ENCODE data around the gene NLGN3. TPM values are rescaled to one million over a fixed set of nuclear protein-coding genes. Genes with fewer than 3 reads are reported as not detected.

Gene NLGN3
- total RNA-seq, 1 donor from 2014 or later = 3.3 TPM

DNA sequence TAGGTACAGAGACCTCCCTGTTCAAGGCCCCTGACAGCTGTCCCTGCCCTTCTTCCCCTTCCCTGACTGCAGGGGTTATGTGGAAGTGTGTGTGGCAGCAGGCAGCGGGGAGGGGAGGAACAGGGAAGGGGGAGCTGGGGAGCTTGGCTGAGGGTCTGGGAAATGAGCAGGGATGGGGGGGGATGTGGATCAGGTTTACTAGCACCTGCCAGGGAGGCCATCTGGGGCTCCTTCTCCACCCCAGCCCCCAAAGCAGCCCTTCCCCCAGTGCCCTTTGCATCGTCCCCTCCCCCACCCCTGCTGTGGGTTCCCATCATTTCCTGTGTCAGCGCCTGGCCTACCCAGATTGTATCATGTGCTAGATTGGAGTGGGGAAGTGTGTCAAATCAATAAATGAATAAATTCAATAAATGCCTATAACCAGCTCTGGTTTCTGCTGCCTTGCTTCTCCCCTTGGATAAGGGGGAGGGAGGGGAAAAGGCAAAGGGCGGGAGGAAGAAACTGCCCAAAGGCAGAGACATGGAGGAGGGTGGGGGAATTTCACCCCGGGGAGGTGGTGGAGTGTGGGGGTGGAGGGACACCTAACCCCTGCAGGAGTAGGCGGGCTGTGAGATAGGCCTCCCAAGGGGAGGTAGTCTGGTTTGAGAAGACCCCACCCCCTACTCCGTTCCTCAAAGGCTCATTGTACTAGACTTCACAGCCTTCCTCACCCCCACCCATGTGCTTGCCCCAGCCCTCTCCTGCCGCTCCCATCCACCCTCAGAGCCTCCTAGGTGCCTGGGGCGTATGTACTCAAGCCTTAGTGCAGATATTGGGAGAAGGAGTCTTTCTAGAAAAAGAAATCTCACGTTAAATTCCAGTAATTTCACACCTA is 41.3 kb upstream of the NLGN3 start:
- peak overlapping the region; percentile 82 for H3K27ac Mint-ChIP-seq
- H3K27me3 Mint-ChIP-seq (ENCODE audit: low read depth) = no peaks in the 10 kb centered on the region
- TF ChIP-seq, protein P1, sequence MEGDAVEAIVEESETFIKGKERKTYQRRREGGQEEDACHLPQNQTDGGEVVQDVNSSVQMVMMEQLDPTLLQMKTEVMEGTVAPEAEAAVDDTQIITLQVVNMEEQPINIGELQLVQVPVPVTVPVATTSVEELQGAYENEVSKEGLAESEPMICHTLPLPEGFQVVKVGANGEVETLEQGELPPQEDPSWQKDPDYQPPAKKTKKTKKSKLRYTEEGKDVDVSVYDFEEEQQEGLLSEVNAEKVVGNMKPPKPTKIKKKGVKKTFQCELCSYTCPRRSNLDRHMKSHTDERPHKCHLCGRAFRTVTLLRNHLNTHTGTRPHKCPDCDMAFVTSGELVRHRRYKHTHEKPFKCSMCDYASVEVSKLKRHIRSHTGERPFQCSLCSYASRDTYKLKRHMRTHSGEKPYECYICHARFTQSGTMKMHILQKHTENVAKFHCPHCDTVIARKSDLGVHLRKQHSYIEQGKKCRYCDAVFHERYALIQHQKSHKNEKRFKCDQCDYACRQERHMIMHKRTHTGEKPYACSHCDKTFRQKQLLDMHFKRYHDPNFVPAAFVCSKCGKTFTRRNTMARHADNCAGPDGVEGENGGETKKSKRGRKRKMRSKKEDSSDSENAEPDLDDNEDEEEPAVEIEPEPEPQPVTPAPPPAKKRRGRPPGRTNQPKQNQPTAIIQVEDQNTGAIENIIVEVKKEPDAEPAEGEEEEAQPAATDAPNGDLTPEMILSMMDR (IDR thresholded peaks at IDR 0.05; ENCODE audit: unreplicated experiment) = no peak
- peaks cover 52% of the 10 kb centered on the region for H3K4me1 Mint-ChIP-seq
- no peaks in the 10 kb centered on the region for H3K36me3 Mint-ChIP-seq
- DNase-seq (ENCODE audit: low spot score in 2 of 2, unreplicated experiment in 2 of 2) = no peak
- peaks cover 8% of the 10 kb centered on the region for H3K9me3 Mint-ChIP-seq
- H3K4me3 Mint-ChIP-seq = peak overlapping the region; percentile 39

- no peaks in the 10 kb centered on the region for H3K27me3 Mint-ChIP-seq (ENCODE audit: low read depth)
- peaks cover 10% of the 10 kb centered on the region for H3K9me3 Mint-ChIP-seq
- H3K27ac Mint-ChIP-seq = no peak overlapping the region
- no peak for DNase-seq (ENCODE audit: low spot score in 2 of 2, unreplicated experiment in 2 of 2)
- H3K36me3 Mint-ChIP-seq = no peaks in the 10 kb centered on the region
- TF ChIP-seq, protein P1 (IDR thresholded peaks at IDR 0.05; ENCODE audit: unreplicated experiment) = no peak
- peaks cover 39% of the 10 kb centered on the region for H3K4me1 Mint-ChIP-seq
- H3K4me3 Mint-ChIP-seq = no peak overlapping the region
Observed at GRCh38 chrX:71105628-71106027, 39.0 kb upstream of the NLGN3 start.

DNA sequence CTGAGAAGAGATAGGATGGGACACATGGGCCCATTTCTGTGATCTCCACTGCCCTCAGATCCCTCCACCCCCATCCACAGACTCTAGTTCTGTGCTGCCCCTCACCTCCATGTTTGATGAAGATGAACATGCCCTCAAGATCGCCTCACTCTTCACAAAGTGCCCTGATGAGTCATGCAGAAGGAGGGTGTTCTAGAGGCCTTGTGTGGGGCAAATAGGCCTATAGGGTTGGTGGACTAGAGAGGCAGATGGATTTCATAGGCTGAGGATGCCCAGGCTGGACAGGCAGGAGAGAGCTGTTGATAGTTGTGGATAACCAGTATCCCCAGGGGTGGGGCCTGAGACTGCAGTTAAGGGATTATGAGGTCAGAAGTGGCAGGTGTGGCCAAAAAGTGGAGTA is 38.2 kb upstream of the NLGN3 start, which contains the start of gene CXorf65:
Gene CXorf65, minus strand, starts transcription at position 314 of the 400 bp plus-strand sequence. Its CDS starts 184 bp downstream, at position 130.
- Mint-ChIP-seq H3K27ac (no peak within 1 kb of the TSS), H3K9me3 (peaks cover 14% of the 10 kb centered on the region), H3K27me3 (ENCODE audit: low read depth) (no peaks in the 10 kb centered on the region), H3K36me3 (no peaks in the 10 kb centered on the region), H3K4me1 (peaks cover 37% of the 10 kb centered on the region), H3K4me3 (no peak within 1 kb of the TSS)
- DNase-seq (ENCODE audit: low spot score in 2 of 2, unreplicated experiment in 2 of 2) = no peak
- TF ChIP-seq, protein P1 (IDR thresholded peaks at IDR 0.05; ENCODE audit: unreplicated experiment) = no peak

GRCh38 chrX:71107245-71107644 is 37.4 kb upstream of the NLGN3 start:
- no peaks in the 10 kb centered on the region for H3K36me3 Mint-ChIP-seq
- H3K27me3 Mint-ChIP-seq (ENCODE audit: low read depth) = no peaks in the 10 kb centered on the region
- TF ChIP-seq, protein P1 (IDR thresholded peaks at IDR 0.05; ENCODE audit: unreplicated experiment) = no peak
- H3K27ac Mint-ChIP-seq = no peak overlapping the region
- H3K9me3 Mint-ChIP-seq = peaks cover 16% of the 10 kb centered on the region
- DNase-seq (ENCODE audit: low spot score in 2 of 2, unreplicated experiment in 2 of 2) = no peak
- H3K4me3 Mint-ChIP-seq = no peak overlapping the region
- H3K4me1 Mint-ChIP-seq = peaks cover 37% of the 10 kb centered on the region

- Mint-ChIP-seq H3K9me3 (peaks cover 20% of the 10 kb centered on the region), H3K4me3 (no peak overlapping the region), H3K27me3 (ENCODE audit: low read depth) (no peaks in the 10 kb centered on the region), H3K27ac (no peak overlapping the region), H3K4me1 (peaks cover 31% of the 10 kb centered on the region), H3K36me3 (no peaks in the 10 kb centered on the region)
- no peak for DNase-seq (ENCODE audit: low spot score in 2 of 2, unreplicated experiment in 2 of 2)
- TF ChIP-seq, protein P1 (IDR thresholded peaks at IDR 0.05; ENCODE audit: unreplicated experiment) = no peak
Observed at GRCh38 chrX:71107762-71108360, 36.8 kb upstream of the NLGN3 start.
